LHCN-M2 (cell line): ENCODE results near the gene TUBGCP2. TPM values are rescaled to one million over a fixed set of nuclear protein-coding genes. Genes with fewer than 3 reads are reported as not detected.

ENCODE experiments used
- DNase-seq: peaks from one replicate; pipeline ENCODE4 v3.0.0-alpha.2; 2012; ENCODE audit warnings: low read depth
- total RNA-seq: library from RNA; depleted of rRNA; stranded (reverse); fragments of >200 nt; gene quantifications from 2 replicates; pipeline ENCODE4 v1.2.3, GENCODE V29; 2014

TUBGCP2 gene
- total RNA-seq, 1 experiment from 2014 or later, result 74.8 TPM

- DNase-seq, result no peak
Observed at GRCh38 chr10:133343558-133343957, 34.9 kb upstream of the TUBGCP2 start.

- DNase-seq, result no peak
Observed at GRCh38 chr10:133342942-133343341, 34.3 kb upstream of the TUBGCP2 start.

GRCh38 chr10:133341983-133342382, 33.3 kb upstream of the TUBGCP2 start:
- no peak for DNase-seq

GRCh38 chr10:133339708-133340380, 31.2 kb upstream of the TUBGCP2 start:
- DNase-seq, result no peak

- no peak for DNase-seq
Observed at GRCh38 chr10:133338080-133339071, 29.7 kb upstream of the TUBGCP2 start.

- DNase-seq, result no peak
Observed at GRCh38 chr10:133337370-133337725, 28.7 kb upstream of the TUBGCP2 start.

- no peak for DNase-seq
Observed at GRCh38 chr10:133336577-133337369, 28.1 kb upstream of the TUBGCP2 start, which contains the start of gene CALY. Gene CALY, minus strand, starts transcription at chr10:133336896. Its CDS starts 7,907 bp downstream, at chr10:133328989.

- no peak for DNase-seq
Observed at GRCh38 chr10:133336118-133336576, 27.5 kb upstream of the TUBGCP2 start.

- peak; percentile 40 for DNase-seq
Observed at GRCh38 chr10:133335246-133336117, 26.8 kb upstream of the TUBGCP2 start.

GRCh38 chr10:133334503-133335245, 26.0 kb upstream of the TUBGCP2 start:
- no peak for DNase-seq

GRCh38 chr10:133332936-133333699, 24.4 kb upstream of the TUBGCP2 start:
- DNase-seq, result no peak

GRCh38 chr10:133329491-133330202, 21.0 kb upstream of the TUBGCP2 start:
- DNase-seq, result peak; percentile 68

GRCh38 chr10:133328358-133329343, 20.0 kb upstream of the TUBGCP2 start:
- DNase-seq, result no peak

GRCh38 chr10:133327651-133328357, 19.1 kb upstream of the TUBGCP2 start:
- peak; percentile 6 for DNase-seq

GRCh38 chr10:133326745-133327650, 18.3 kb upstream of the TUBGCP2 start:
- DNase-seq, result no peak

GRCh38 chr10:133326223-133326551, 17.5 kb upstream of the TUBGCP2 start:
- DNase-seq, result no peak
